ENCODE measurements around the gene MLLT3.

MLLT3 gene

DNA sequence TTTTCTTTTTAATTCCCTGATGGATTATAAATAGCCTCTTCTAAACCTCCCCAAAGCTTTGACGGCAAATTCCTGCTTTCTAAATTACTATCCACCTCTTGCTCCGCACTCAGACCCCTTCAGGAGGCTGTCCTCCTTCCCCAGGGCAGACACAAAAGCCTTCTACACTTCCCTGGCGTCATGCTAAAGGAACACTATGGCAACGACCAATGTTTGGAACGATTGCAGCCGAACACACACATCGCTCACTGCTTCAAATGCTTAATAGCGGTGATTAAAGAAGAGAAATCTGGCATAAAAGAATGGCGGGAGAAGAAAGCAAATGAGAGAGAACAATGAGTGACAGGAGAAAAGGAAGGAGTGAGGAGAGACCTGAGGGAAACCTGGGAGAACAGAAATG lies 297.3 kb downstream of the MLLT3 start:
- DNase-seq, result no peak

- no peak for DNase-seq
These were observed 300.1 kb downstream of the MLLT3 start for GRCh38 chr9:20322212-20322611.

- no peak for DNase-seq
These were observed 300.7 kb downstream of the MLLT3 start for GRCh38 chr9:20321423-20322082.

DNA sequence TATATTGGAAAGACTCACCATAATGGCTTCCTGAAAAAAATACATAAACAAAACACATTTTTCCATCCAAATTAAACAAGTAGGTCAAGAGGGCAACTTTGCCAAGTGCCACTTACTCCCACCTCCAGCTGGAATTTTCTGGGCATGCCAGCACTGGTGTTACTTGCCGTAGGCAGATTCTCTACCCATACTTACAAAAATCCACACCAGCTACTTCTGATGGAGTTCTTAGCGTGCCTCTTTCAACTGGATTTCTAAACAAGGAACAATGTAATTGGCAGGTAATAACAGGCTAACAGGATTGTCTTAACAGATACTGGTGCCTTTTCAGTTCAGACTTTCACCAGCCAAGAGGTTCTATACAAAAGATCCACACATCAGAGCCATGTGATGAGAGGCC lies 301.4 kb downstream of the MLLT3 start:
- DNase-seq, result no peak

DNA sequence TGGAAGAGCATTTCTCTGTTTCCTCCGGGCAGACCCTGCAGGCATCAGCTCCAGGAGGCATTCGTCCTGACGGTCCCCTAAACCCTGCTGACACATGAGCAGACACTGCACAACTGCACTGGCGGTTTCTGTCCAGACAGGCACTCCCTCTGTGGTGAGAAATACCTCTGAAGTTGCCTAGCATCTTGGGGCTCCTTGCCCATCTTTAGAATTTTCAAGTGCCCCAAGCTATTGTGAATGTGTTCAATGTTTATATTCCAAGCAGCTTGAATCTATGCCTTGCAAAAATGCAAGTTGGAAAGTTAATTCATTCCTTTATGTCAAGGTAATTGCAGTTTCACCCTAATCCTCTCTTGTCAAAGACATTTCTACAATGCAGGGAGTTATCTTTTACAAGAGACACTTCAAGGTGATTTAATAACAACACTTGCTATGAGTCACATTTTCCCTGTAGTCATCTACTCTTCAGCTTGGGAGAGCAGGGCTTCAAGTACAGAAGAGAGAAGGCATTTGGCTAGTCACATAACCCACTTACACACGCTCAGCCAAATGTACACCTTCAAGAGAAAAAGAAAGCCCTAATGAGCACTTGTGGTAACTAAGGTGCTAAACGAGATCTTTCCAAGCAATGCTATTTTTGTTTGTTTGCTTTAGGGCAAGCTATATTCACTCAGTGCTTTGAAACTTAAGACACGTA lies 302.5 kb downstream of the MLLT3 start:
- DNase-seq, result no peak

GRCh38 chr9:20319241-20319640 lies 303.1 kb downstream of the MLLT3 start:
- DNase-seq, result no peak

GRCh38 chr9:20317701-20318100 lies 304.6 kb downstream of the MLLT3 start:
- no peak for DNase-seq

- DNase-seq, result no peak
These were observed 305.9 kb downstream of the MLLT3 start for GRCh38 chr9:20316372-20316771.

DNA sequence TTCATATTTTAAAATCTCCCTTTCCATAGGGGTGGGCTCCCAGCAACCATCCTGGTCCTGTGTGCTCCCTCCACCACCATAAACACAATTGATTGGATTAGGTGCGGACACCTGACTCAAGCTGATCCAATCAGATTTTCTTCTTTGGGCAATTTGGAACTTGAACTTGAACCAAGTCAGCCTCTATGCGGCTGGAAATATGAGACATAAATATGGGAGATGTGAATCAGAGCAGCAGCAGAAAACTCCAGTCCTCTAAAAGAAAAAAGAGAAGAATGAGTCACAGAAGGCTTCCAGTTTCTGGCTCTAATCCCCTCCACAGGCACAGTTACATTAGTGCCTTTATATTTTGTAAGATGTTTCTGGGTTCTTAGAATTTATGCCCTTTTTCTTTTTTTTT lies 306.6 kb downstream of the MLLT3 start:
- DNase-seq, result no peak

GRCh38 chr9:20314981-20315380 lies 307.3 kb downstream of the MLLT3 start:
- no peak for DNase-seq

GRCh38 chr9:20313415-20313814 lies 308.9 kb downstream of the MLLT3 start:
- DNase-seq, result no peak

- DNase-seq, result no peak
These were observed 309.6 kb downstream of the MLLT3 start for GRCh38 chr9:20312732-20313131.

DNA sequence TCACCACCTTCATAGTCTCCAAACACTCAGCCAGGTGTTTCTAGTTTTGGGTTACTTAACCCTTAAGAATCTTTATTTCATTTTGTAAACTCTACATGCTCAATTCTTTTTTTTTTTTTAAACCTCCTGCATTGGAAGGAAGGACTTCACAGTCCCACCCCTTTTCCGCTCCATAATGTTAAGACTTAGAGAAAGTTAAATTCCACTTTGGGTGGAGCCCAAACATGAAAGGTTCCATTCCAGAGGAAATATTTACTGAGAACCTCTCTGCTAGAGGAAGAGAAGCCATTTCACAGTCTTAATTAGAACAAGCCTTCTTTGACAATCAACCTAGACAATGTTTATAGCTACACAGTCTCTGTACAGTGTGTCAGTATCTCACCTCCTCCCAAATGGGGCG lies 312.3 kb downstream of the MLLT3 start:
- DNase-seq, result no peak

DNA sequence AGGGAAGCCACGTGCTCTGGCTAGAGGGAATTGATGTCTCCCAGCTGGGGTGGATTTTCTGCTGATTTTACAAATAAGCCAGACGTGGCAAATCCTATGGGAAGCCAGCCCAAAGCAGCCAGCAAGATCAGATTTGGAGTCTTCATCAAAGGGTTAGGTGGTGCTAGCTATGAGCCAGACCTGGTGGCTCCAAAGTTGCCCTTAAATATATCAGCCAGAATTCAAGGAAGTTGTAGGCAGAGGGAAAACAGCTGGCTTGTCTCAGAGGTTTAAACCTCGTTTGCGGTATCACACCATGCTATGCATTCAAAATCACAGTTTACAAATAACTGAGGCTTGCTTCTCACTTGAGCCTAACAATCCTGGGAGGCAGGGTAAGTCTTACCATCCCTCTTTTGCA lies 313.2 kb downstream of the MLLT3 start:
- no peak for DNase-seq

GRCh38 chr9:20307621-20308020 lies 314.7 kb downstream of the MLLT3 start:
- no peak for DNase-seq

GRCh38 chr9:20305452-20305851 lies 316.8 kb downstream of the MLLT3 start:
- no peak for DNase-seq

DNA sequence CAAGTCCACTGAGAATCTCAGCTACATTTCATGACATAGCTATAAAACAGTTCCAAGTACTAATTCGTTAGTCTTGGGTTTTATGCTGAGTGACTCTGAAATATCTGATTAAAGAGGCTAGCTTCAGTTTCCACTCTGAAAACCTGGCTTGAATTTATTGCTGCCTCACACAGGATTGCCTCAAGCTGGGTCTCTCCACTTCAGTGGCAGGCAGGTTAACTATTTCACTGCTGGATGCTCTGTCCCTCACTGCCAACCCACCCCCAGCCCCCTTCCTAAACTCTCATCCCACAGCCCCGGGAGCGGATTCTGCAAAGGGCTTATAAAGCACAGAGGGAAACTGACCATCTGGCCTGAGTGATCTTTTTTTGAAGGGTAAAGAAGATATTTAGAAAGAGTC lies 318.3 kb downstream of the MLLT3 start:
- no peak for DNase-seq

GRCh38 chr9:20303066-20303465 lies 319.2 kb downstream of the MLLT3 start:
- DNase-seq, result no peak

GRCh38 chr9:20302197-20302596 lies 320.1 kb downstream of the MLLT3 start:
- DNase-seq, result no peak

DNA sequence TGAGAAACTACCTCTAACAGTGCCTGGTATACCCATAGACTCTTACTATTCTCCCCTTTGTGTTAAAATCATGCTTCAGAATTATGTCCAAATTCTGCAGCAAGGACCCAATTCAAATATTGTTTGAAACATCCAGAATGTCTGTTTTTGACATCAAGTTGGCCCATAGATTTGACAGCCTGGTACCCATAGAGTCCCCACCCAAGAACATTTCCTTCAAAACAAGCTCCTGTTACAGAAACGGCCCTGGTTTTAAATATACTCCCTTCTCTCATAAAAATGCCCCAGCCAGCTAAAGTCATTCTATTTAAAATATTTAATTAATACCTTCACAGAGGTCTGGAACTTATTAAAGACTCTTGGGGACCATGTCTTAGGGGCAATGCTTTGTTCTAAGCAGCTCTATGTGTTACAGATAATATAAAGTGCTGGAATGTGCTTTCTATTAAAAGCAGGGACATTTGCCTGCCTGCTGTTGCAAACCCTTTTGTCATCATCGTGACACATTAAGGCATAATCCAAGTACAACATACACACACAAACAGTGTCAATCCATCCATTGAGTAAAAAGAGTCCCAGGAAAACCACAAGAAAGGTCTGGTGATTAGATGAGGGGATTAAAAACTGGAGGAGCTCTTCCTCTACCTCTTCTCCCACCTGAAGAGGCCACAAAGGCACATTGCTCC lies 321.7 kb downstream of the MLLT3 start:
- no peak for DNase-seq

DNA sequence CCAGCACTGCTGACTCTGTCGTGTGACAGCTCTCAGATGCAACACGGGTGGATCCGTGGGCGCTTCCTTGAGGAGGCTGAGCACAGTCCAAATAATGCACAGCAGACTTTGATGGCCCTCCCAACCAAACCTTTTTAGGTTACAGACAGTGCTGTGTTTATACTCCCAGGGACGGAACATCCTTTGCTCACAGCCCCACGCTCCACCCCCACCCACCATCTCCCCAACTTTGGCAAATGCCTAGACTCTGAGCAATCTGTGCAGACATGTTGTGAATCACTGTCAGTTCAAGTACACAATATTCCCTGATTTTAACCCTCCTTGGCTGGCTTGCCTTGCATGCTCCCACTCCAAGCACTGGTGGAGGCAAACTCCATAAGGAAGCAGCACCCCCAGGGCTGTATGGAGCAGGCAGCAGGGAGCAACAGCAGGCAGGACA lies 324.6 kb downstream of the MLLT3 start:
- DNase-seq, result no peak

GRCh38 chr9:20295555-20295954 lies 326.7 kb downstream of the MLLT3 start:
- no peak for DNase-seq

DNA sequence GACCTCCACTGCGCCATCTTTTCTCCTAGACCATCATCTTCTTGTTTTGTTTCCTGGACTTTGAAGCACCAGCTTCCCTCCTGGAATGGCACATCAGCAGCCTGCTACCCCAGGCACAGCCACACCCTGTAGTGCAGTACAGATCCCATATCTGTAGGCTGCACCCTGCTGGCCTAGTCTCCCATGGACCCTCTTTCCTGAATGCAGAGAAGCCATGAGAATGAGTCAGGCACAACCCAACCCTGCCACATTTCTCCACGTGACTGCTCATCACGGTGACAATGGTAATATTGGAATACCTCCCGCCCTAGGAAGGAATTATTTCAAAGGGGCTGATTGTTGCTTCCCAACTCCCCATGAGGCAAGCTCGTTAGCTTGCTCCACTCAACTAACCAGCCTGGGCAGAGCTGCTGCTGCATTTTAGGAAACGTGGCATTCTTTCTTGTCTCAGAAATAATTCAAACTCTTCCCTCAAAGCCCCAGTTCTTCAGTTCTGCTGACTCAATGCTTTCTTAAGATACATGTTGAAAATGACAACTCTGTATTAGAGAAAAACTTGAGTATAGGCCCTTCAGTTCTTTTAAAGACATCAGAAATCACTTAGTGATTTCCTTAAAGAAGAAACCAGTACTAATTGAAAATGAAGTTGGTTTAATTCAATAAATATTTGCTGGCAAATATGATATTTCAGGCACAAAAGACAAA lies 328.1 kb downstream of the MLLT3 start:
- DNase-seq, result no peak

DNA sequence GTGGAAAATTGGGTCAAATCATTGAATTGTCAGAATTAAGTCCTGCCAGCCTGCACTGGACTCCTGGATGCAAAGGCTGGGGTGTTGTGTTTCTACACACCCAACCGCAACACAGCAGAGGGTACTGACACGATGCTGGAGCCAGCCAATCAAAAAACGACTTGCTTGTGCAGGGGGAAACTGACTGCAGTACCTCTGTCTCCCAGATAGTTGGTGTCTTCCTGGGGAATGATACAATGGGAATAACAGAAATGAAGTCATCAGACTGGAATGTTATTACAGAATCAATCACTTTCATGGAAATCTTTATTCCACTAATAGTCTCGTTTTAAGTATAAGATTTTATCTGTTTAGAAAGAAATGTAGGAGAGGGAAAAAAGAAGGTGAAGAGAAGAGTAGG lies 330.3 kb downstream of the MLLT3 start:
- no peak for DNase-seq
